Measurements from ENCODE around the gene JAM2.

The JAM2 gene, protein sequence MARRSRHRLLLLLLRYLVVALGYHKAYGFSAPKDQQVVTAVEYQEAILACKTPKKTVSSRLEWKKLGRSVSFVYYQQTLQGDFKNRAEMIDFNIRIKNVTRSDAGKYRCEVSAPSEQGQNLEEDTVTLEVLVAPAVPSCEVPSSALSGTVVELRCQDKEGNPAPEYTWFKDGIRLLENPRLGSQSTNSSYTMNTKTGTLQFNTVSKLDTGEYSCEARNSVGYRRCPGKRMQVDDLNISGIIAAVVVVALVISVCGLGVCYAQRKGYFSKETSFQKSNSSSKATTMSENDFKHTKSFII

GRCh38 chr21:25638660-25639550, at the start of gene JAM2:
Gene JAM2, plus strand, starts transcription at chr21:25639258. Its CDS starts 564 bp downstream, at chr21:25639822.
- DNase-seq (ENCODE audit: low read depth): peak; percentile 27

DNA sequence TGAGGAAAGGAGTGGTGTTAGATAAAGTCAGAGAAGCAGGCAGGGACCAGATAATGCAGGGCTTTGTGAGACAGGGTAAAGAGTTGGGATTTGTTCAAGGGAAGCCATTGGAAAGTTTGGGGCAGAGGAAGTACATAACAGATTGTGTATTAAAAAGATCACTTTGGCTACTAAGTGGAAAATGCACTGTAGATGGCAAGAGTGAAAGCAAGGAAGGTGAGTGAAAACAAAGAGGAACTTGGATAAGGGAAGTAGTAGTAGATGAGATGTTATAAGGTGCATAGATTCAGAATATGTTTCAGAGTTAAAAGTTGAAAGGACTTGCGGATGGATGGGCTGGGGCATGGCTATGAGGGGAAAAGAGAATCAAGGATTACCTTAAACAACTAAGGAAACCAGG, 49.2 kb upstream of the JAM2 start:
- no peak for DNase-seq (ENCODE audit: low read depth)

DNA sequence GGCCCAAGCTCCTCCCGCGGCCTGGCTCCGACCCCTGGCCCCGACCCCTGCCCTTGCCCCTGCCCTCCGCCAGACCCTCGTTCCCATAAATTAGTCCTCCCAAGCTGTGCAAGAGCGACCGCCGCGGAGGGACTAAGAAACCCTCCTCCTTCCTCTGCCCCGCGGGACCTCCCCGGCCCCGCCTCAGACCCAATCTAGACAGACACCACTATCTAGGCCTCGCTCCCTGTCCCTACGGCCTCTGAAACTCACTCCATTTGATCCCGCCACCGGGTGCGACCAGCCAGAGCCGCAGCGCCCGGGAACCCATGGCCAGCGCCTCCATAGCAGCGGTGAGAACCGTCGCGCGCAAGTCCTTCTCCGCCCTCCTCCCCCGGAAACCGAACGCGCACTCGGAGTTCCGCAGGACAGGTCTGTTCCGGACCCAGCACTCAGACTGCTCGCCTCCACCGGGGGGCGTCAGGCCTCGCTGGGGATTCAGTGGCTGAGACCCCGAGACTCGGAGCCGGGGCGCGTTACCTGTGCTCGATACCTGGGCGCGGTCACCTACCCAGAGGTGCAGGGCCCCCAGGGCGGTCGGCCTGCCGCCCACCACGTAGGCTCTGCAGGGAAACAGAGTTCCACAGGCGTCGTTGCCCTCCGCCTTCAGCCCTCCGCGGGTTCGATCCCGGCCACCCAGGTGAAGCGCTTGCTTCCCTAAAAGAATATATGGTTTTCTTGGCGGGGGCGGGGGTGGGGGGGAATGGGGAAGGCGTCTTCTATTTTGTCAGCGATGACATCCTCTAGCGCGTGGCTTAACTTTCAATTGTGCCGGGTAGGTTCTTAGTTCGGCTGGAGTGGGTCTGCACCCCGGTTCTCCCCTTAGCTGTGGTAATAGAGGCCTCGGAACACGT, 31.7 kb upstream of the JAM2 start, which contains the start of gene MRPL39:
TSS of gene MRPL39 (minus strand) at position 331 of the 893 bp plus-strand sequence. CDS start at position 325, 6 bp downstream.
- DNase-seq (ENCODE audit: low read depth): peak; percentile 88

GRCh38 chr21:25608044-25608737, 30.9 kb upstream of the JAM2 start:
- peak; percentile 75 for DNase-seq (ENCODE audit: low read depth)

DNA sequence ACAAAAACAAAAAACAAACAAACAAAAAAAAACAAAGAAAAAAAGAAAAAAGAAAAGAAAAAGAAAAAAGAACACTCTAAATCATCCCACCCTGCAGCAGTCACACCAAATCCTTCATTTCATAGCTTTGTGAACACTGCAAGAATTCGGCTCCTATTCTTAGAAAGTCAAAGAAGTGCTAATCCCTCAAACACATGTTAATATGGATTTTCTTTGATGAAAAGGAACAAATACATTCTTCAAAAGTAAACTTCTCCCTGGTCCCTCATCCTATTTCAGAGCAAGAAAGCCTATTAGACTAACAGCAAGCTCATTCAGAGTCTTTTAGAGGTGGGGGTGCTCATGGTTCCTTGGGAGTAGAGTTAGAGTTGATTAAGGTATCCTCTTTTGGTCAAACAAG, 24.6 kb upstream of the JAM2 start:
- no peak for DNase-seq (ENCODE audit: low read depth)

GRCh38 chr21:25615880-25616279, 23.2 kb upstream of the JAM2 start:
- DNase-seq (ENCODE audit: low read depth): no peak

- no peak for DNase-seq (ENCODE audit: low read depth)
These were observed 19.9 kb upstream of the JAM2 start for GRCh38 chr21:25619198-25619597.

- no peak for DNase-seq (ENCODE audit: low read depth)
These were observed 14.5 kb upstream of the JAM2 start for GRCh38 chr21:25624511-25624910.

DNA sequence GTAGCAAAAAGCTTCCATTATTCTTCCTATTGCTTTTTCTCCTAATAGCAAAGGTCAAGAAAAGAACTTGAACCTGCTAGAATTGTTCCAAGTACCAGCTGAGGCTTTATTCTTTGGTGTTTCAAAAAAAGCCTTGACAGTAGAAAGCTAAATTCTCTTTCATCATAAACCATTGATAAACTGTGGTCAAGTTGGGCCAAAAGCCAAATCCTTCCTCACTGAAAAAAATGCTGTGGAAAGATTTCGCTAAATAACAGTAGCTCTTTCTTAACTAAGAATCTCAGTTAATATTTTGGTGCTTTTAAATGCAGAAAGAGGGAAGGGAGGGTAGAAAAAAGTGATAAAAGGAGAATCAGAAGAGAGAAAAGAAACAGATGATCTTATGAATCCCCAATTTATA, 14.0 kb upstream of the JAM2 start:
- peak; percentile 78 for DNase-seq (ENCODE audit: low read depth)

- DNase-seq (ENCODE audit: low read depth): peak; percentile 43
These were observed 13.1 kb upstream of the JAM2 start for GRCh38 chr21:25625776-25626555.

- DNase-seq (ENCODE audit: low read depth): peak; percentile 6
These were observed 12.3 kb upstream of the JAM2 start for GRCh38 chr21:25626757-25627156.

GRCh38 chr21:25632296-25632695, 6.8 kb upstream of the JAM2 start:
- no peak for DNase-seq (ENCODE audit: low read depth)

- no peak for DNase-seq (ENCODE audit: low read depth)
These were observed 3.7 kb upstream of the JAM2 start for GRCh38 chr21:25635310-25635709.

GRCh38 chr21:25636727-25637126, 2.3 kb upstream of the JAM2 start:
- DNase-seq (ENCODE audit: low read depth): peak; percentile 45

DNA sequence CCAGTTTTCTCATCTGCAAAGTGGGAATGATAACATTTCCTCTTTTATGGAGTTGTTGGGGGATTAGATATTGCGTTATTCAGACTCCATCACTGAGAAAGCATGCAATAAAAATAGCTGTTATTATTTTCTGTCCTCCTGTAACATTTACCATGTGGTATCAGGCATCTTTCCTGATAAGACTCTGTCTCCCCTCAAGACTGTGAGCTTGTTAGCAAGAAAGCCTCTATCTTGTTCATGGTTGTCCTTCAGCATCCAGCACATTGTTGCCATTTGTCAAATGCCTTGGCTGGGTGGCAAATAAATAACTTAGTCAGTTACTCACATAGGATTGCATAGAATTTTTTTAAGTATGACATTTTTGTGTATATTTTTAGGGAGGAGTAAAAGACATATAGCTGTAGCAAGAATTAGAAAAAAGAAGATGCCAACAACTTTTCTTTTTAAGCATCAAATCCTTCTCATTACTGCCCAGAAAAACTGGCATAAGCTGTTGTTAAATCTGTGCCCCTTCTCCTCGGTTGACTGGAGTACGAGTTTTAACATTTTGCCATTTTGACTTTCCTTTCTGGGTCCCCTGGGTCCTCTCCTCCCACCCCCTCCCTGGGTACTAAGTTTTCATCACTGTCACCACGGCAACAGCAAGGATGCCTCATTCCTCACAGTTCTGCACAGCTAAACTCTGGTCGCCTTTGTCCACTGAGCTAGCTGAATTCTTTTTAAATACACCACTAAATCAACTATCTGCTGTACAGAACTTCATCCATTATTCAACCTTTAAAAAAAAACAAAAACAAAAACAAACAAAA, 1.0 kb upstream of the JAM2 start:
- DNase-seq (ENCODE audit: low read depth): peak; percentile 75

GRCh38 chr21:25639551-25640201, 618 bp downstream of the JAM2 start:
- no peak for DNase-seq (ENCODE audit: low read depth)

DNA sequence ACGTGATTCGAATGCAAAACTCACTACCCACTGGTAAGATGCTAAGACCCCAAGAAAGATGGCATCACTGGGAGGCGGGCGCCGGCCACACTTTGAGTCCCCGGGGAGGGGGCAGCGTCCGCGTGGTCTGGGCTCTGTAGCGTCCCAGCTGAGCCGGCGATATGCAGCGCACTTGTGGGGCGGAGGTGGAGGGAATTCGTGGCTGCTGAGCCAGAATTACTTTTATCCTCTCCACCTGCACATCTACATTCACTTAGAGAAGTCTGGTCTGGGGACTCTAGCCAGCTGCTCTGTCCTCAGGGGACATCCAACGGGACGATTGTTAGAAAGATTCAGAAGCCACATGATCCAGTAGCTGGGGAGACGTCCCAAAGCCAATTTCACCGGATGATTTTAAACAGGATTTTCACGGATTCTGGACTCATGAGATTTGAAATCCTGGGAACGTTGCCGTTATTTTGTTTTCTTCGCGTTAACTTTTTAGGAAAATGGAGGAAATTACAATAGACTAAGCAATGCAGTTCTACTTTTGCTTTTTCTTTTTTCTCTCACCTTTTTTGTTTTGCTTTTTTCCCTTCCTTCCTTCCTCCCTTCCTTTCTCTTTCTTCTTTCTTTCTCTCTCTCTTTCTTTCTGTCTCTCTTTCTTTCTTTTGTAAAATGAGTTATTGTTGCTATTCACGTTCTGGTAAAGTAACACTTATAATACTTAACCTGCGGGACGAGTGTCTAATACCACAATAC, 1.3 kb downstream of the JAM2 start:
- DNase-seq (ENCODE audit: low read depth): no peak

DNA sequence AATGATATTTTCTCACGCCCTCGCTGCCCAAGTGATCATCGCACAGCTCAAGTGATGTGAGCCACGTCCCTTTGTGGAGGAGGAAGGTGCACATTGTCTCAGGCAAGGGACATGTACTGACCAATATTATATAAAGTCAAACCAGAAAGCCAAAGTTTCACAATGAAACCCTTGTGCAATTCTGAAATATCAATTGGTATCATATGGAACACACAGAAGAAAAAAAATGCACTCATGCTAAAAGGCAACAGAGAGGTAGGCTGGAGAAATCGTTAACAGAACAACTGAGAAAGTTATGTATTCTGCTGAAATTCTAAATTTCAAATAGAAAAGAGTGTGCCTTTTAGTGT, 1.9 kb downstream of the JAM2 start:
- DNase-seq (ENCODE audit: low read depth): no peak

- no peak for DNase-seq (ENCODE audit: low read depth)
These were observed 4.4 kb downstream of the JAM2 start for GRCh38 chr21:25643486-25643885.

Measured in amniotic epithelial cell (primary cell).